Keratinocyte (primary cell): Measurements from ENCODE around the gene HMGCR.

Experiments used
- EZH2 ChIP-seq: IDR thresholded peaks from one replicate; pipeline ENCODE4 v1.6.1; 2012; ENCODE audit warnings: inconsistent platforms, mild to moderate bottlenecking, low read length, moderate library complexity
- TF ChIP-seq, protein P1 (sequence below), 3 experiments: IDR thresholded peaks in 1 of 3; conservative IDR thresholded peaks in 1 of 3; optimal IDR thresholded peaks in 1 of 3; 2 replicates in 2 of 3; 3 replicates in 1 of 3; pipeline versions ENCODE3 to v1.5.1; 2011; ENCODE audit warnings: low read length in 3 of 3, mild to moderate bottlenecking in 3 of 3, moderate library complexity in 2 of 3, control low read depth in 1 of 3, inconsistent platforms in 1 of 3; ENCODE audit not compliant: insufficient read depth in 2 of 3; ENCODE audit errors: extremely low read depth in 1 of 3

- TF ChIP-seq, protein P1, sequence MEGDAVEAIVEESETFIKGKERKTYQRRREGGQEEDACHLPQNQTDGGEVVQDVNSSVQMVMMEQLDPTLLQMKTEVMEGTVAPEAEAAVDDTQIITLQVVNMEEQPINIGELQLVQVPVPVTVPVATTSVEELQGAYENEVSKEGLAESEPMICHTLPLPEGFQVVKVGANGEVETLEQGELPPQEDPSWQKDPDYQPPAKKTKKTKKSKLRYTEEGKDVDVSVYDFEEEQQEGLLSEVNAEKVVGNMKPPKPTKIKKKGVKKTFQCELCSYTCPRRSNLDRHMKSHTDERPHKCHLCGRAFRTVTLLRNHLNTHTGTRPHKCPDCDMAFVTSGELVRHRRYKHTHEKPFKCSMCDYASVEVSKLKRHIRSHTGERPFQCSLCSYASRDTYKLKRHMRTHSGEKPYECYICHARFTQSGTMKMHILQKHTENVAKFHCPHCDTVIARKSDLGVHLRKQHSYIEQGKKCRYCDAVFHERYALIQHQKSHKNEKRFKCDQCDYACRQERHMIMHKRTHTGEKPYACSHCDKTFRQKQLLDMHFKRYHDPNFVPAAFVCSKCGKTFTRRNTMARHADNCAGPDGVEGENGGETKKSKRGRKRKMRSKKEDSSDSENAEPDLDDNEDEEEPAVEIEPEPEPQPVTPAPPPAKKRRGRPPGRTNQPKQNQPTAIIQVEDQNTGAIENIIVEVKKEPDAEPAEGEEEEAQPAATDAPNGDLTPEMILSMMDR (optimal IDR thresholded peaks at IDR 0.05 in 1 of 3, IDR thresholded peaks at IDR 0.05 in 1 of 3, conservative IDR thresholded peaks at IDR 0.05 in 1 of 3; ENCODE audit: extremely low read depth in 1 of 3, insufficient read depth in 2 of 3, low read length in 3 of 3), result no peak
- no peak for TF ChIP-seq EZH2
Measured at GRCh38 chr5:75362474-75362975, 25.5 kb downstream of the HMGCR start.
